GM12864 (cell line): ENCODE measurements around the gene LRP10.

Experiments used
- DNase-seq: peaks from one replicate; pipeline ENCODE4 v3.0.0-alpha.2; 2011; ENCODE audit warnings: low read depth
- H3K4me3 ChIP-seq: 2 replicates; pipeline ENCODE4 v1.5.1; 2011; ENCODE audit warnings: mild to moderate bottlenecking, low read depth, low read length, control low read depth
- CTCF ChIP-seq: IDR thresholded peaks from 2 replicates; pipeline ENCODE4 v1.5.1; 2011; ENCODE audit warnings: low read depth, mild to moderate bottlenecking, moderate library complexity, low read length, control low read depth, inconsistent platforms; ENCODE audit errors: missing control alignments

LRP10 gene

GRCh38 chr14:22887260-22887989 lies 15.9 kb downstream of the LRP10 start:
- TF ChIP-seq CTCF, result no peak
- DNase-seq, result peak; percentile 90
- H3K4me3 ChIP-seq, result peak overlapping the region; percentile 68

- peak overlapping the region; percentile 68 for H3K4me3 ChIP-seq
- no peak for TF ChIP-seq CTCF
- peak; percentile 71 for DNase-seq
Observed at GRCh38 chr14:22887990-22888378, 16.4 kb downstream of the LRP10 start.

GRCh38 chr14:22888662-22889061 lies 17.1 kb downstream of the LRP10 start:
- H3K4me3 ChIP-seq, result peak overlapping the region; percentile 68; the same call in 1 of the 2 replicates
- peak; percentile 78 for DNase-seq
- no peak for TF ChIP-seq CTCF

- no peak for TF ChIP-seq CTCF
- DNase-seq, result no peak
- no peak overlapping the region for H3K4me3 ChIP-seq
Observed at GRCh38 chr14:22890416-22890815, 18.9 kb downstream of the LRP10 start.

- H3K4me3 ChIP-seq, result no peak overlapping the region
- TF ChIP-seq CTCF, result no peak
- no peak for DNase-seq
Observed at GRCh38 chr14:22892488-22892887, 20.9 kb downstream of the LRP10 start.

GRCh38 chr14:22893706-22894105 lies 22.2 kb downstream of the LRP10 start:
- no peak overlapping the region for H3K4me3 ChIP-seq
- no peak for TF ChIP-seq CTCF
- DNase-seq, result no peak

GRCh38 chr14:22895402-22895801 lies 23.9 kb downstream of the LRP10 start:
- no peak for TF ChIP-seq CTCF
- no peak overlapping the region for H3K4me3 ChIP-seq
- no peak for DNase-seq
